Endodermal cell (in vitro differentiated cells): ENCODE measurements around the gene MAP2K7. TPM values are rescaled to one million over a fixed set of nuclear protein-coding genes. Genes with fewer than 3 reads are reported as not detected.

Experiments
- DNase-seq: peaks from one replicate; pipeline ENCODE4 v3.0.0-alpha.2; 2017
- H3K27ac ChIP-seq: 2 replicates; pipeline ENCODE4 v1.5.1; 2013; ENCODE audit warnings: mild to moderate bottlenecking, low read depth, low read length, moderate library complexity
- H3K27me3 ChIP-seq: 2 replicates; pipeline ENCODE4 v1.6.1; 2013; ENCODE audit warnings: mild to moderate bottlenecking, low read length, moderate library complexity; ENCODE audit not compliant: insufficient read depth, control insufficient read depth, poor library complexity, severe bottlenecking
- H3K36me3 ChIP-seq: 2 replicates; pipeline ENCODE4 v1.7.0; 2013; ENCODE audit warnings: mild to moderate bottlenecking, low read length, moderate library complexity; ENCODE audit not compliant: control insufficient read depth, insufficient read depth
- H3K4me1 ChIP-seq: one replicate; pipeline ENCODE4 v1.7.0; 2013; ENCODE audit warnings: low read length; ENCODE audit not compliant: control insufficient read depth, insufficient read depth
- H3K4me3 ChIP-seq: 2 replicates; pipeline ENCODE4 v1.5.1; 2013; ENCODE audit warnings: mild to moderate bottlenecking, low read length, moderate library complexity
- H3K9ac ChIP-seq: 2 replicates; pipeline ENCODE4 v1.6.1; 2013; ENCODE audit warnings: mild to moderate bottlenecking, low read length, moderate library complexity; ENCODE audit not compliant: poor library complexity, severe bottlenecking; ENCODE audit errors: extremely low read depth
- H3K9me3 ChIP-seq: 2 replicates; pipeline ENCODE4 v1.6.1; 2013; ENCODE audit warnings: mild to moderate bottlenecking, low read length, moderate library complexity; ENCODE audit not compliant: control insufficient read depth
- H3K27ac Mint-ChIP-seq: 2 replicates; pipeline ENCODE4 v1.8.0; 2020; ENCODE audit warnings: mixed read lengths
- H3K27me3 Mint-ChIP-seq: 2 replicates; pipeline ENCODE4 v1.8.0; 2021; ENCODE audit warnings: mild to moderate bottlenecking, mixed read lengths; ENCODE audit not compliant: insufficient read depth
- H3K36me3 Mint-ChIP-seq: 2 replicates; pipeline ENCODE4 v1.8.0; 2020; ENCODE audit warnings: low read depth, mixed read lengths
- H3K4me1 Mint-ChIP-seq: 2 replicates; pipeline ENCODE4 v1.8.0; 2020; ENCODE audit warnings: mixed read lengths
- H3K4me3 Mint-ChIP-seq: 2 replicates; pipeline ENCODE4 v1.8.0; 2020; ENCODE audit warnings: mild to moderate bottlenecking, moderate library complexity, mixed read lengths
- H3K9me3 Mint-ChIP-seq: 2 replicates; pipeline ENCODE4 v1.8.0; 2020; ENCODE audit warnings: mild to moderate bottlenecking, mixed read lengths
- CTCF ChIP-seq: fragments of 200-600 bp; sonication (generic); conservative IDR thresholded peaks from 2 replicates; pipeline ENCODE4 v1.5.0; 2021; ENCODE audit warnings: antibody characterized with exemption, mild to moderate bottlenecking
- WGBS, 2 experiments: methylation state at CpG; one replicate each; pipeline versions ENCODE4 v1.1.5 to v1.1.7; 2013; ENCODE audit warnings: missing lambda C conversion rate in 2 of 2, mixed read lengths in 1 of 2; ENCODE audit not compliant: insufficient coverage in 1 of 2, insufficient read length in 1 of 2; 5-methylcytosine and 5-hydroxymethylcytosine counted together
- total RNA-seq, 2 donors: library from RNA; stranded (reverse); fragmentation: NEBNext Ultra II Directional in 1 of 2; extraction: Animal tissue kit (Norgen Biotek cat#: 25700) in 1 of 2; gene quantifications; 2 replicates in 1 of 2; 3 replicates in 1 of 2; pipeline ENCODE4 v1.2.1, GENCODE V29; 2021

Gene MAP2K7
- total RNA-seq, 2 donors from 2014 or later, result 33.4 to 40.0 TPM

- Histone ChIP-seq H3K4me1 (no peaks in the 10 kb centered on the region), H3K9ac (no peak overlapping the region), H3K4me3 (no peak overlapping the region), H3K27me3 (peaks cover 43% of the 10 kb centered on the region), H3K36me3 (peaks cover 15% of the 10 kb centered on the region), H3K27ac (no peak overlapping the region), H3K9me3 (no peaks in the 10 kb centered on the region)
- WGBS, 2 experiments, result 84% methylated on average over 9 of the region's 12 CpGs; no CpG with 5 or more reads in 1 of the 2 experiments
- peaks cover 2% of the 10 kb centered on the region for H3K4me1 Mint-ChIP-seq
- DNase-seq, result no peak
- H3K9me3 Mint-ChIP-seq, result no peaks in the 10 kb centered on the region
- no peak overlapping the region for H3K4me3 Mint-ChIP-seq
- peaks cover 17% of the 10 kb centered on the region for H3K36me3 Mint-ChIP-seq
- H3K27me3 Mint-ChIP-seq, result peaks cover 45% of the 10 kb centered on the region
- H3K27ac Mint-ChIP-seq, result no peak overlapping the region
- no peak for TF ChIP-seq CTCF
Observed at GRCh38 chr19:7914099-7914498, 10.4 kb downstream of the MAP2K7 start.

DNA sequence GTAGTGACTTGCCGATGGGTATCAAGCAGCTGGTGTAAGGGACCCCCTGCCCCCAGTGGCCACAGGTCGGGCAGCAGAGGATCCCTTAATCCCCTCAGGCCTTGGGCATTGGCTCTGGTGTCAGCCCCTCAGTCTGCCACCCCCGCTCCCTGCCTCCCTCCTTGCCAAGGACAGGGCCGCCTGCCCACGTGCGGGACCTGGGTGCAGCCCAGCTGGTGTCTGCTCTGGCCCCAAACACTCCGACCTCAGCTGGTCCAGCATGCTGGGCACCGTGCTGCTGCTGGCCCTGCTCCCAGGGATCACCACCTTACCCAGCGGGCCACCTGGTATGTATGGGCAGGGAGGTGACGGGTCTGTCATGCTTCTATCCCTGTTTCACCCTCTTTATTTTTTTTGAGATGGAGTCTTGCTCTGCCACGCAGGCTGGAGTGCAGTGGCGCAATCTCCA is 10.9 kb downstream of the MAP2K7 start, which contains the start of gene TGFBR3L:
TSS of gene TGFBR3L (plus strand) at position 233 of the 448 bp plus-strand sequence.
- H3K9me3 ChIP-seq, result no peaks in the 10 kb centered on the region
- Mint-ChIP-seq H3K4me3 (peak within 1 kb of the TSS; percentile 53), H3K36me3 (peaks cover 17% of the 10 kb centered on the region), H3K9me3 (no peaks in the 10 kb centered on the region), H3K27me3 (peaks cover 47% of the 10 kb centered on the region), H3K27ac (no peak within 1 kb of the TSS), H3K4me1 (peaks cover 3% of the 10 kb centered on the region)
- no peak within 1 kb of the TSS for H3K9ac ChIP-seq
- H3K27me3 ChIP-seq, result peaks cover 44% of the 10 kb centered on the region
- H3K4me3 ChIP-seq, result no peak within 1 kb of the TSS
- 88 to 94% methylated on average over 10 to 12 of the region's 12 CpGs for WGBS, 2 experiments
- DNase-seq, result no peak
- H3K4me1 ChIP-seq, result no peaks in the 10 kb centered on the region
- no peak for TF ChIP-seq CTCF
- peaks cover 15% of the 10 kb centered on the region for H3K36me3 ChIP-seq
- H3K27ac ChIP-seq, result no peak within 1 kb of the TSS

- Mint-ChIP-seq H3K27ac (no peak overlapping the region), H3K9me3 (no peaks in the 10 kb centered on the region), H3K4me1 (peaks cover 6% of the 10 kb centered on the region), H3K27me3 (peaks cover 49% of the 10 kb centered on the region), H3K4me3 (peak overlapping the region; percentile 53), H3K36me3 (peaks cover 16% of the 10 kb centered on the region)
- Histone ChIP-seq H3K36me3 (peaks cover 11% of the 10 kb centered on the region), H3K9ac (no peak overlapping the region), H3K27me3 (peaks cover 44% of the 10 kb centered on the region), H3K4me3 (no peak overlapping the region), H3K4me1 (no peaks in the 10 kb centered on the region), H3K27ac (no peak overlapping the region), H3K9me3 (no peaks in the 10 kb centered on the region)
- 70 to 76% methylated on average over 21 to 24 of the region's 24 CpGs for WGBS, 2 experiments
- no peak for TF ChIP-seq CTCF
- DNase-seq, result no peak
Observed at GRCh38 chr19:7915250-7916102, 11.8 kb downstream of the MAP2K7 start.
